Loucy (cell line): ENCODE data around the gene FAM135A.

Experiments
- CTCF ChIP-seq: fragments of 200-600 bp; sonication (generic); conservative IDR thresholded peaks from 2 replicates; pipeline ENCODE4 v1.5.1; 2014; ENCODE audit warnings: mild to moderate bottlenecking, antibody characterized with exemption, low read length
- EZH2phosphoT487 ChIP-seq: fragments of 200-600 bp; IDR thresholded peaks from 2 replicates; pipeline ENCODE4 v1.6.1; 2018; ENCODE audit warnings: antibody characterized with exemption, mild to moderate bottlenecking, moderate library complexity, borderline replicate concordance

- TF ChIP-seq EZH2phosphoT487 (no peak), CTCF (no peak)
Observed at GRCh38 chr6:70530023-70530422, 116.7 kb downstream of the FAM135A start.
